Measurements from ENCODE around the gene RAD51B. TPM values are rescaled to one million over a fixed set of nuclear protein-coding genes. Genes with fewer than 3 reads are reported as not detected.

RAD51B gene
- total RNA-seq, 1 experiment from 2014 or later, result 8.5 TPM

GRCh38 chr14:68511129-68512047 lies 691.8 kb downstream of the RAD51B start:
- no peak for ATAC-seq
- BruUV-seq (replicated peaks), result no TSS peak
- POLR2A ChIA-PET, result no interaction called here
- no peak overlapping the region for H3K4me3 ChIP-seq (ENCODE audit: low read depth in 2 of 2, low read length in 2 of 2)
- CTCF ChIA-PET, result no interaction called here
- TF ChIP-seq POLR2AphosphoS5 (IDR thresholded peaks at IDR 0.05; ENCODE audit: low read depth, low read length), result no peak
- TF ChIP-seq, protein P1, sequence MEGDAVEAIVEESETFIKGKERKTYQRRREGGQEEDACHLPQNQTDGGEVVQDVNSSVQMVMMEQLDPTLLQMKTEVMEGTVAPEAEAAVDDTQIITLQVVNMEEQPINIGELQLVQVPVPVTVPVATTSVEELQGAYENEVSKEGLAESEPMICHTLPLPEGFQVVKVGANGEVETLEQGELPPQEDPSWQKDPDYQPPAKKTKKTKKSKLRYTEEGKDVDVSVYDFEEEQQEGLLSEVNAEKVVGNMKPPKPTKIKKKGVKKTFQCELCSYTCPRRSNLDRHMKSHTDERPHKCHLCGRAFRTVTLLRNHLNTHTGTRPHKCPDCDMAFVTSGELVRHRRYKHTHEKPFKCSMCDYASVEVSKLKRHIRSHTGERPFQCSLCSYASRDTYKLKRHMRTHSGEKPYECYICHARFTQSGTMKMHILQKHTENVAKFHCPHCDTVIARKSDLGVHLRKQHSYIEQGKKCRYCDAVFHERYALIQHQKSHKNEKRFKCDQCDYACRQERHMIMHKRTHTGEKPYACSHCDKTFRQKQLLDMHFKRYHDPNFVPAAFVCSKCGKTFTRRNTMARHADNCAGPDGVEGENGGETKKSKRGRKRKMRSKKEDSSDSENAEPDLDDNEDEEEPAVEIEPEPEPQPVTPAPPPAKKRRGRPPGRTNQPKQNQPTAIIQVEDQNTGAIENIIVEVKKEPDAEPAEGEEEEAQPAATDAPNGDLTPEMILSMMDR (IDR thresholded peaks at IDR 0.05), result no peak
- no peak for TF ChIP-seq TCF7L2 (IDR thresholded peaks at IDR 0.05; ENCODE audit: low read depth, low read length)
- H3K27ac ChIP-seq (ENCODE audit: low read length), result no peak overlapping the region
- H3K4me1 ChIP-seq (ENCODE audit: control insufficient read depth, insufficient read depth, low read length), result no peaks in the 10 kb centered on the region
- no peaks in the 10 kb centered on the region for H3K27me3 ChIP-seq (ENCODE audit: control insufficient read depth, insufficient read depth, low read length)
- intact Hi-C loops (cut with micrococcal nuclease; ENCODE audit: unreplicated experiment), result no loop called here
- no peak for DNase-seq (ENCODE audit: low read depth, low spot score)
- no peaks in the 10 kb centered on the region for H3K9me3 ChIP-seq (ENCODE audit: control insufficient read depth, insufficient read depth, low read depth, low read length)
- H3K36me3 ChIP-seq (ENCODE audit: control insufficient read depth, insufficient read depth, low read length), result no peaks in the 10 kb centered on the region
- in situ Hi-C loops (cut with HindIII; ENCODE audit: low pct_unique_long_range_greater_than_20kb, low sequenced_read_pairs), result no loop called here

DNA sequence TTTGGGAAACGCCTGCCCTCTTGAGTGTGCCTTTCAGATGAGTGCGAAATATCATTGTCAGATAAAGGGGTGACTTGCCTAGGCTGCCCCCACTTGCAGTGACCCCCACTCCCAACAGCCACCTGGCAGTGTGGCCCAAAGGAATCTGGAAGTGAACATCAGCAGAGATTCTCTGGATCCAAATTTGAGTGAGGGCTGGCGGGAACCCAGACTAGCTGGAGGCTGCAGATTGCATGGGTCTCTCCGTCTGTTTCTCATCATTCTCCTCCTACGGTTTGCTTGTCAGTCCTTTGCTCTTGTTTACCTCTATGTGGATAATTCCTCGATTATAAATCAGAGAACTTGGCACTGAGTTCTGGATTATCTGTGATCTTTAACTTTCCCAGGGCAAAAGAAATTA lies 692.5 kb downstream of the RAD51B start:
- ChIA-PET CTCF (no interaction called here), POLR2A (no interaction called here)
- H3K9me3 ChIP-seq (ENCODE audit: control insufficient read depth, insufficient read depth, low read depth, low read length), result no peaks in the 10 kb centered on the region
- TF ChIP-seq, protein P1 (IDR thresholded peaks at IDR 0.05), result no peak
- TF ChIP-seq SIN3A (IDR thresholded peaks at IDR 0.05; ENCODE audit: borderline replicate concordance, insufficient read depth, low read depth, low read length) (no peak), POLR2AphosphoS5 (IDR thresholded peaks at IDR 0.05; ENCODE audit: low read depth, low read length) (no peak), REST (IDR thresholded peaks at IDR 0.05; ENCODE audit: insufficient read depth in 1 of 2, low read depth in 2 of 2, low read length in 1 of 2) (no peak), TCF7L2 (IDR thresholded peaks at IDR 0.05; ENCODE audit: low read depth, low read length) (no peak)
- intact Hi-C loops (cut with micrococcal nuclease; ENCODE audit: unreplicated experiment) (no loop called here), in situ Hi-C loops (cut with HindIII; ENCODE audit: low pct_unique_long_range_greater_than_20kb, low sequenced_read_pairs) (no loop called here)
- no peaks in the 10 kb centered on the region for H3K4me1 ChIP-seq (ENCODE audit: control insufficient read depth, insufficient read depth, low read length)
- BruUV-seq (replicated peaks), result no TSS peak
- ATAC-seq (no peak), DNase-seq (ENCODE audit: low read depth, low spot score) (no peak)
- H3K27me3 ChIP-seq (ENCODE audit: control insufficient read depth, insufficient read depth, low read length), result no peaks in the 10 kb centered on the region
- no peaks in the 10 kb centered on the region for H3K36me3 ChIP-seq (ENCODE audit: control insufficient read depth, insufficient read depth, low read length)
- H3K27ac ChIP-seq (ENCODE audit: low read length), result no peak overlapping the region
- H3K4me3 ChIP-seq (ENCODE audit: low read depth in 2 of 2, low read length in 2 of 2), result no peak overlapping the region
